Suprapubic skin (tissue), 4 donors: ENCODE results near the gene AFF2. TPM values are rescaled to one million over a fixed set of nuclear protein-coding genes. Genes with fewer than 3 reads are reported as not detected.

Experiments used
- DNase-seq, 2 donors: peaks; one replicate each; pipeline ENCODE4 v3.0.0-alpha.2; 2019; ENCODE audit warnings: low spot score in 2 of 2
- H3K27ac ChIP-seq: fragments of 200-600 bp; sonication (generic); one replicate; pipeline ENCODE4 v1.5.1; 2019
- H3K27me3 ChIP-seq: fragments of 200-600 bp; sonication (generic); one replicate; pipeline ENCODE4 v1.5.1; 2019
- H3K36me3 ChIP-seq: fragments of 200-600 bp; sonication (generic); one replicate; pipeline ENCODE4 v1.5.1; 2019
- H3K4me1 ChIP-seq: fragments of 200-600 bp; sonication (generic); one replicate; pipeline ENCODE4 v1.5.1; 2019
- H3K4me3 ChIP-seq: fragments of 200-600 bp; sonication (generic); one replicate; pipeline ENCODE4 v1.5.1; 2019; ENCODE audit warnings: mild to moderate bottlenecking
- H3K9me3 ChIP-seq: fragments of 200-600 bp; sonication (generic); one replicate; pipeline ENCODE4 v1.5.1; 2019
- CTCF ChIP-seq, 2 donors: fragments of 200-600 bp in 1 of 2; fragments of 450-650 bp in 1 of 2; sonication (generic) in 1 of 2; IDR thresholded peaks; one replicate each; pipeline ENCODE4 v1.5.1; 2016 to 2019; ENCODE audit warnings: antibody characterized with exemption in 2 of 2, mild to moderate bottlenecking in 1 of 2, moderate library complexity in 1 of 2
- EP300 ChIP-seq: sonication (generic); formaldehyde crosslinking; IDR thresholded peaks from one replicate; pipeline ENCODE4 v1.6.1; 2017; ENCODE audit warnings: antibody characterized with exemption
- POLR2A ChIP-seq, 2 donors: fragments of 450-650 bp; IDR thresholded peaks; one replicate each; pipeline ENCODE4 v1.6.1; 2017; ENCODE audit warnings: antibody characterized with exemption in 2 of 2, mild to moderate bottlenecking in 2 of 2, moderate library complexity in 2 of 2
- POLR2AphosphoS5 ChIP-seq, 3 donors: sonication (generic); formaldehyde crosslinking; IDR thresholded peaks; one replicate each; pipeline ENCODE4 v1.6.1; 2017; ENCODE audit warnings: antibody characterized with exemption in 3 of 3
- WGBS: methylation state at CpG from one replicate; pipeline ENCODE4 v1.1.5; 2018; 5-methylcytosine and 5-hydroxymethylcytosine counted together
- total RNA-seq, 4 donors: library from RNA; depleted of rRNA; stranded (reverse); fragments of >200 nt; gene quantifications; one replicate each; pipeline ENCODE4 v1.1.0, GENCODE V29; 2016

Gene AFF2
- total RNA-seq, 4 donors from 2014 or later, result 0.72 to 3.0 (median 1.6) TPM

GRCh38 chrX:148601034-148601433 is 100.6 kb downstream of the AFF2 start:
- no peaks in the 10 kb centered on the region for H3K36me3 ChIP-seq
- H3K27me3 ChIP-seq, result no peaks in the 10 kb centered on the region
- WGBS, result 54% methylated on average over 4 of the region's 4 CpGs
- no peak overlapping the region for H3K27ac ChIP-seq
- no peak for TF ChIP-seq POLR2AphosphoS5 (IDR thresholded peaks at IDR 0.05)
- no peak for TF ChIP-seq POLR2A (IDR thresholded peaks at IDR 0.05)
- no peak for TF ChIP-seq EP300
- TF ChIP-seq CTCF (IDR thresholded peaks at IDR 0.05), result no peak
- no peak overlapping the region for H3K4me3 ChIP-seq
- H3K9me3 ChIP-seq, result no peaks in the 10 kb centered on the region
- no peaks in the 10 kb centered on the region for H3K4me1 ChIP-seq
- DNase-seq, result no peak

- no peak overlapping the region for H3K27ac ChIP-seq
- H3K27me3 ChIP-seq, result no peaks in the 10 kb centered on the region
- no peaks in the 10 kb centered on the region for H3K9me3 ChIP-seq
- no peak overlapping the region for H3K4me3 ChIP-seq
- no peaks in the 10 kb centered on the region for H3K4me1 ChIP-seq
- no peak for TF ChIP-seq POLR2A (IDR thresholded peaks at IDR 0.05)
- no peak for TF ChIP-seq EP300
- no peak for TF ChIP-seq POLR2AphosphoS5 (IDR thresholded peaks at IDR 0.05)
- no peak for TF ChIP-seq CTCF (IDR thresholded peaks at IDR 0.05)
- no peaks in the 10 kb centered on the region for H3K36me3 ChIP-seq
- no peak for DNase-seq
- 60% methylated on average over 4 of the region's 4 CpGs for WGBS
Measured at GRCh38 chrX:148609515-148610327, 109.3 kb downstream of the AFF2 start.

GRCh38 chrX:148610328-148610698 is 109.9 kb downstream of the AFF2 start:
- no peaks in the 10 kb centered on the region for H3K9me3 ChIP-seq
- DNase-seq, result no peak
- H3K4me1 ChIP-seq, result no peaks in the 10 kb centered on the region
- no peak overlapping the region for H3K27ac ChIP-seq
- H3K4me3 ChIP-seq, result no peak overlapping the region
- no peaks in the 10 kb centered on the region for H3K27me3 ChIP-seq
- H3K36me3 ChIP-seq, result no peaks in the 10 kb centered on the region
- no peak for TF ChIP-seq POLR2A (IDR thresholded peaks at IDR 0.05)
- TF ChIP-seq POLR2AphosphoS5 (IDR thresholded peaks at IDR 0.05), result no peak
- TF ChIP-seq CTCF (IDR thresholded peaks at IDR 0.05), result no peak
- TF ChIP-seq EP300, result no peak
- 66% methylated on average over 3 of the region's 3 CpGs for WGBS

- H3K27ac ChIP-seq, result no peak overlapping the region
- DNase-seq, result no peak
- 78% methylated on average over 2 of the region's 2 CpGs for WGBS
- no peak for TF ChIP-seq POLR2A (IDR thresholded peaks at IDR 0.05)
- no peak for TF ChIP-seq EP300
- no peak for TF ChIP-seq CTCF (IDR thresholded peaks at IDR 0.05)
- H3K36me3 ChIP-seq, result no peaks in the 10 kb centered on the region
- H3K4me3 ChIP-seq, result no peak overlapping the region
- no peaks in the 10 kb centered on the region for H3K27me3 ChIP-seq
- no peaks in the 10 kb centered on the region for H3K9me3 ChIP-seq
- H3K4me1 ChIP-seq, result no peaks in the 10 kb centered on the region
Measured at GRCh38 chrX:148611993-148612392, 111.6 kb downstream of the AFF2 start.

GRCh38 chrX:148612431-148612830 is 112.0 kb downstream of the AFF2 start:
- no peaks in the 10 kb centered on the region for H3K27me3 ChIP-seq
- H3K4me3 ChIP-seq, result no peak overlapping the region
- H3K4me1 ChIP-seq, result no peaks in the 10 kb centered on the region
- no peaks in the 10 kb centered on the region for H3K36me3 ChIP-seq
- no peak for TF ChIP-seq CTCF (IDR thresholded peaks at IDR 0.05)
- TF ChIP-seq POLR2AphosphoS5 (IDR thresholded peaks at IDR 0.05), result no peak
- TF ChIP-seq EP300, result no peak
- TF ChIP-seq POLR2A (IDR thresholded peaks at IDR 0.05), result no peak
- WGBS, result 52% methylated on average over 2 of the region's 2 CpGs
- no peak for DNase-seq
- no peak overlapping the region for H3K27ac ChIP-seq
- H3K9me3 ChIP-seq, result no peaks in the 10 kb centered on the region
